Osteoblast (primary cell): ENCODE data around the gene SPRING1. TPM values are rescaled to one million over a fixed set of nuclear protein-coding genes. Genes with fewer than 3 reads are reported as not detected.
"Not testable (repeated sequence)": the region's sequence is repeated elsewhere in the genome, so short reads cannot be mapped to it uniquely, and the experiment has no call there.

ENCODE experiments used
- DNase-seq: peaks from one replicate; pipeline ENCODE4 v3.0.0; 2011; ENCODE audit warnings: low spot score, mixed read lengths; ENCODE audit not compliant: insufficient read length; ENCODE audit errors: missing footprints
- H2AFZ ChIP-seq: 2 replicates; pipeline ENCODE4 v1.6.0; 2011; ENCODE audit warnings: mild to moderate bottlenecking, low read length
- H3K27ac ChIP-seq: 2 replicates; pipeline ENCODE4 v1.5.1; 2011; ENCODE audit warnings: mild to moderate bottlenecking, low read depth, low read length, moderate library complexity
- H3K27me3 ChIP-seq: 2 replicates; pipeline ENCODE4 v1.6.0; 2012; ENCODE audit warnings: mild to moderate bottlenecking, control low read depth, inconsistent platforms, low read length, moderate library complexity; ENCODE audit not compliant: insufficient read depth
- H3K36me3 ChIP-seq: 2 replicates; pipeline ENCODE4 v1.5.1; 2011; ENCODE audit warnings: mild to moderate bottlenecking, low read length, control low read depth, moderate library complexity; ENCODE audit not compliant: insufficient read depth
- H3K4me1 ChIP-seq: 2 replicates; pipeline ENCODE4 v1.5.1; 2011; ENCODE audit warnings: mild to moderate bottlenecking, low read length, control low read depth, moderate library complexity; ENCODE audit not compliant: insufficient read depth
- H3K4me2 ChIP-seq: 2 replicates; pipeline ENCODE4 v1.6.0; 2011; ENCODE audit warnings: mild to moderate bottlenecking, low read length; ENCODE audit not compliant: insufficient read depth
- H3K4me3 ChIP-seq: fragments of 200-600 bp; sonication (generic); 3 replicates; pipeline ENCODE4 v1.5.1; 2012; ENCODE audit warnings: mild to moderate bottlenecking, low read length, inconsistent platforms; ENCODE audit not compliant: insufficient read depth
- H3K79me2 ChIP-seq: 2 replicates; pipeline ENCODE4 v1.6.0; 2012; ENCODE audit warnings: mild to moderate bottlenecking, low read length, control low read depth, inconsistent platforms; ENCODE audit not compliant: insufficient read depth
- H3K9me3 ChIP-seq: 2 replicates; pipeline ENCODE4 v1.5.1; 2011; ENCODE audit warnings: low read depth, low read length, control low read depth
- H4K20me1 ChIP-seq: 2 replicates; pipeline ENCODE4 v1.6.0; 2012; ENCODE audit warnings: mild to moderate bottlenecking, low read length, control low read depth; ENCODE audit not compliant: insufficient read depth
- total RNA-seq: library from RNA; depleted of rRNA; stranded (reverse); fragments of >200 nt; gene quantifications from 2 replicates; pipeline ENCODE4 v1.2.3, GENCODE V29; 2012
- TF ChIP-seq, protein P1 (sequence below): IDR thresholded peaks from 2 replicates; pipeline ENCODE4 v1.5.1; 2011; ENCODE audit warnings: mild to moderate bottlenecking, low read depth, low read length, moderate library complexity; ENCODE audit errors: extremely low read depth

SPRING1 gene
- total RNA-seq, 1 donor: 29.0 TPM

DNA sequence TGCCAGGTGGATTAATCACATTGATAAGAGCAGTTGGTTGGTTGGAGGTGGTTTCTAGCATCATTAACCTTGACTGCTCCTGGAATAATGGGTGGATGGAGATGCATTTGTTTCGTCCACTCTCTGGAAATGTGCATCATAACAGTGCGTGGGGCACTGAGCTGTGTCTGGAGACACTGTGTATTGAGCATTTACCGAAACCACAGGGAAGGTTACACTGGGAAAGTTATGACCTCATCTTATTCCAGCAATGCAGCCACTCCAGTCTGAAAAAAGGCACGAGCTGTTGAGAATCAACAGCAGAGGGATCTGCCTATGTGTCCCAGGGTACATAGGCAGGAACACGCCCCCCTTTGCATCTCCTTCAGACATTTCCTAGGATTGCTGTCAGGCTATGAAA, 27.4 kb upstream of the SPRING1 start:
- H3K4me3 ChIP-seq: no peak overlapping the region
- no peaks in the 10 kb centered on the region for H3K36me3 ChIP-seq
- no peaks in the 10 kb centered on the region for H3K27me3 ChIP-seq
- no peaks in the 10 kb centered on the region for H3K79me2 ChIP-seq
- TF ChIP-seq, protein P1, sequence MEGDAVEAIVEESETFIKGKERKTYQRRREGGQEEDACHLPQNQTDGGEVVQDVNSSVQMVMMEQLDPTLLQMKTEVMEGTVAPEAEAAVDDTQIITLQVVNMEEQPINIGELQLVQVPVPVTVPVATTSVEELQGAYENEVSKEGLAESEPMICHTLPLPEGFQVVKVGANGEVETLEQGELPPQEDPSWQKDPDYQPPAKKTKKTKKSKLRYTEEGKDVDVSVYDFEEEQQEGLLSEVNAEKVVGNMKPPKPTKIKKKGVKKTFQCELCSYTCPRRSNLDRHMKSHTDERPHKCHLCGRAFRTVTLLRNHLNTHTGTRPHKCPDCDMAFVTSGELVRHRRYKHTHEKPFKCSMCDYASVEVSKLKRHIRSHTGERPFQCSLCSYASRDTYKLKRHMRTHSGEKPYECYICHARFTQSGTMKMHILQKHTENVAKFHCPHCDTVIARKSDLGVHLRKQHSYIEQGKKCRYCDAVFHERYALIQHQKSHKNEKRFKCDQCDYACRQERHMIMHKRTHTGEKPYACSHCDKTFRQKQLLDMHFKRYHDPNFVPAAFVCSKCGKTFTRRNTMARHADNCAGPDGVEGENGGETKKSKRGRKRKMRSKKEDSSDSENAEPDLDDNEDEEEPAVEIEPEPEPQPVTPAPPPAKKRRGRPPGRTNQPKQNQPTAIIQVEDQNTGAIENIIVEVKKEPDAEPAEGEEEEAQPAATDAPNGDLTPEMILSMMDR: no peak
- no peak overlapping the region for H2AFZ ChIP-seq
- no peak overlapping the region for H3K4me2 ChIP-seq
- DNase-seq: peak; percentile 62
- no peaks in the 10 kb centered on the region for H3K4me1 ChIP-seq
- no peaks in the 10 kb centered on the region for H3K9me3 ChIP-seq
- H4K20me1 ChIP-seq: no peaks in the 10 kb centered on the region
- no peak overlapping the region for H3K27ac ChIP-seq

DNA sequence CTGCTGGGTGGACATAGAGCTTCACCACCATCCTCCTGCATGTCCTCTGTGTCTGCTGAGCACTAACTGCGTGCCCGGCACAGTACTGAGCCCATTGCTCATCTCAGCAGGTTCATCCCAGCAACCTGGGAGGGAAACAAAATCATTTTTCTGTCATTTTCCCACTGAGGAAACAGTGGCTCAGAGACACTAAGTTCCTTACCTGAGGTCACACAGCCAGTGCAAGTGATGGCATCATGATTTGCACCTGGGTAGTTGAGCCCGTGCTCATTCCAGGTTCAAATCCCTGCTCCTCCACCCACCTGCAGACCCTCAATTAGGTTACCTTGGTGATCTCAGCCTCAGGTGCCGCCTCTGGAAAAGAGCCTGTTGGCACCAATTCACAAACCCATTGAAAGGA, 23.6 kb upstream of the SPRING1 start:
- DNase-seq: no peak
- Histone ChIP-seq H4K20me1 (no peaks in the 10 kb centered on the region), H3K4me3 (no peak overlapping the region), H3K27ac (no peak overlapping the region), H3K4me1 (no peaks in the 10 kb centered on the region), H2AFZ (no peak overlapping the region), H3K36me3 (no peaks in the 10 kb centered on the region), H3K27me3 (no peaks in the 10 kb centered on the region), H3K9me3 (no peaks in the 10 kb centered on the region), H3K79me2 (no peaks in the 10 kb centered on the region), H3K4me2 (no peak overlapping the region)
- TF ChIP-seq, protein P1: no peak

DNA sequence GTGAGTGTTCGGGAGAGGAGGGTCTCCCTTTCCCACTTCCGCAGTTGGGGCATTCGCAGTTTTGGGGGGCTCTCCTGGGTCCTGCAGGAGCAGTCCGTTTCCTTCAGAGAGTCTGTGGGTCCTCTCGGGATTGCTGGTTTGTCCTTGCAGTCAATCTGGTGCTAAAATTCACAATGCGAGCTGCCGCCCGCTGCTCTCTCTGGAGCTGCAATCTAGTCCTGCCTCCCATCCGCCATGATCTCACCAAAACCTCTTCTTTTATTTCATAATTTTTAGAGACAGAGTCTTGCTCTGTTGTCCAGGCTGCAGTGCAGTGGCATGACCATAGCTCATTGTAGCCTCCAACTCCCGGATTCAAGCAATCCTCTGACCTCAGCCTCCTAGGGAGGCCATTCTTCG, 22.8 kb upstream of the SPRING1 start:
- Histone ChIP-seq H3K9me3 (no peaks in the 10 kb centered on the region), H3K27me3 (no peaks in the 10 kb centered on the region), H4K20me1 (no peaks in the 10 kb centered on the region), H3K4me1 (no peaks in the 10 kb centered on the region), H3K27ac (no peak overlapping the region), H2AFZ (peak overlapping the region; percentile 85), H3K36me3 (no peaks in the 10 kb centered on the region), H3K4me3 (peak overlapping the region; percentile 28), H3K4me2 (peak overlapping the region; percentile 28), H3K79me2 (no peaks in the 10 kb centered on the region)
- TF ChIP-seq, protein P1: no peak
- DNase-seq: no peak

DNA sequence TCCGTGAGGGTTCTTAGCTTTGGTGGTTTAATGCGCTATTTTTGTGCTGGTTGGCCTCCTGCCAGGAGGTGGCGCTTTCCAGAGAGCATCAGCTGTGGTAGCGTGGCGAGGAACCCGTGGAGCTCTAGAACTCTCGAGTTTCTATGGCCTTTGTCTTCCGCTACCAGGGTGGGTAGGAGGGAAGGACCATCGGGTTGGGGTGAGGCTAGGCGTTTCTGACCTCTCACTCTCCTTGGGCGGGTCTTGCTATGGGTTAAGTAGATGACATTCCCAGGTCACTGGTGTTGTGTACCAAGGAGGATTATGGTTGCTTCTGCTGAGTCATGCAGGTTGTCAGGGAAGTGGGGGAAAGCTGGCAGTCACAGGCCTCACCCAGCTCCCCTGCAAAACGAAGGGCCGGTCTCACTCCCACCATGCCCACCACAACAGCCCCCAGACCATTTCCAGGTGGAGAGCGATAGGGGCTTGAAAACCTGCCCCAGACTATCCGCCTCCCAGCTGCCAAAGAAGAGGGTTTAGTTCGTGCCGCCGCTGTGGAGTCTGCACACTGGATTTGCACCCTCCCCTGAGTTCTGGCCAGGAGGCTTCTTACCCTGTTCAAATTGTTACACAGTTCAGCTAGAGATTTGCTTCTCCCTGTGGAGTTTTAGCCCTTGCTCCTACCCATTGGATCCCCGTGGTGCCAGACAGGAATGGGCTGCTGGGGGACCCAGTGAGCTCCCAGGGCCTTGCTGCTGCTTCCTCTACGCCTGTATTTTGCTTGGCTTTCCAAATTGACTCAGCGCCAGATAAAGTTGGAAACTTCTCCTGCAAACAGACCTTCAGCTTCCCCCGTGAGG, 22.1 kb upstream of the SPRING1 start:
- no peak for DNase-seq
- H3K9me3 ChIP-seq: no peaks in the 10 kb centered on the region
- peak overlapping the region; percentile 28 for H3K4me2 ChIP-seq
- peak overlapping the region; percentile 28 for H3K4me3 ChIP-seq
- H3K4me1 ChIP-seq: no peaks in the 10 kb centered on the region
- H3K27ac ChIP-seq: no peak overlapping the region
- no peaks in the 10 kb centered on the region for H3K79me2 ChIP-seq
- no peaks in the 10 kb centered on the region for H3K36me3 ChIP-seq
- peak overlapping the region; percentile 85 for H2AFZ ChIP-seq
- no peaks in the 10 kb centered on the region for H3K27me3 ChIP-seq
- TF ChIP-seq, protein P1: no peak
- no peaks in the 10 kb centered on the region for H4K20me1 ChIP-seq

DNA sequence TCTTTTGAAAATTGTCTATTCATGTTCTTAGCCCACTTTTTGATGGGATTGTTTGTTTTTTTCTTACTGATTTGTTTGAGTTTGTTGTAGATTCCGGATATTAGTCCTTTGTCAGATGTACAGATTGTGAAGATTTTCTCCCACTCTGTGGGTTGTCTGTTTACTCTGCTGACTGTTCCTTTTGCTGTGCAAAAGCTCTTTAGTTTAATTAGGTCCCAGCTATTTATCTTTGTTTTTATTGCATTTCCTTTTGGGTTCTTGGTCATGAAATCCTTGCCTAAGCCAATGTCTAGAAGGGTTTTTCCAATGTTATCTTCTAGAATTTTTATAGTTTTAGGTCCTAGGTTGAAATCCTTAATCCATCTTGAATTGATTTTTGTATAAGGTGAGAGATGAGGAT, 16.9 kb upstream of the SPRING1 start:
- not testable (repeated sequence) for H3K79me2 ChIP-seq, H2AFZ ChIP-seq, H3K4me1 ChIP-seq, H3K36me3 ChIP-seq, H3K4me2 ChIP-seq, H3K9me3 ChIP-seq, DNase-seq, H3K27me3 ChIP-seq, H3K27ac ChIP-seq, H4K20me1 ChIP-seq, H3K4me3 ChIP-seq

DNA sequence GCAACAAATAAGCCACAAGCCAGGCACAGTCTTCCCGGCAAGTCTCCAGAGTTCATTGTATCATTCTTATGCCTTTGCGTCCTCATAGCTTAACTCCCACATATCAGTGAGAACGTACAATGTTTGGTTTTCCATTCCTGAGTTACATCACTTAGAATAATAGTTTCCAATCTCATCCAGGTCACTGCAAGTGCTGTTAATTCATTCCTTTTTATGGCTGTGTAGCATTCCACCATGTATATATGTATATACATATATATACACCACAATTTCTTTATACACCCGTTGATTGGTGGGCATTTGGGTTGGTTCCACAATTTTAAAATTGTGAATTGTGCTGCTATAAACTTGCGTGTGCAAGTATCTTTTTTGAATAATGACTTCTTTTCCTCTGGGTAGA, 16.2 kb upstream of the SPRING1 start:
- not testable (repeated sequence) for H3K4me2 ChIP-seq, H3K27ac ChIP-seq, H2AFZ ChIP-seq, H3K27me3 ChIP-seq, H3K36me3 ChIP-seq, H3K4me3 ChIP-seq, DNase-seq, H4K20me1 ChIP-seq, H3K79me2 ChIP-seq, H3K9me3 ChIP-seq, H3K4me1 ChIP-seq
